Left colon (tissue), 2 donors: ENCODE measurements around the gene S1PR1. TPM values are rescaled to one million over a fixed set of nuclear protein-coding genes. Genes with fewer than 3 reads are reported as not detected.

Experiments
- ATAC-seq: fragments of 200-7000 bp; cut with Tn5 transposase; one replicate; pipeline ENCODE4 v1.9.1; 2020; ENCODE audit warnings: mild to moderate bottlenecking, moderate library complexity
- DNase-seq, 2 donors: peaks; one replicate each; pipeline ENCODE4 v3.0.0-alpha.2; 2020
- intact Hi-C, 2 donors: fragments of 100-400 bp; cut with DNase I in 1 of 2; cut with micrococcal nuclease in 1 of 2; formaldehyde crosslinking; loops; one replicate each; pipeline versions ENCODE4 v1.11.2 to v1.14.0; 2022; cut with DNase I, micrococcal nuclease
- total RNA-seq, 2 donors: library from RNA; stranded (reverse); fragmentation: NEBNext Ultra II Directional; extraction: Animal tissue kit (Norgen Biotek cat#: 25700); gene quantifications; one replicate each; pipeline ENCODE4 v1.2.1, GENCODE V29; 2021
- donor health status: DM: no; HTN: no; CAD: no.
- donor health status: DM: yes; HTN: yes; CAD: no.

Gene S1PR1
- total RNA-seq, 2 donors from 2014 or later: 7.1 to 9.6 TPM

GRCh38 chr1:101241485-101242225 lies 4.8 kb downstream of the S1PR1 start:
- intact Hi-C loops: no loop called here
- DNase-seq (no peak), ATAC-seq (no peak)

GRCh38 chr1:101242324-101243050 lies 5.7 kb downstream of the S1PR1 start:
- intact Hi-C loops: no loop called here
- DNase-seq (no peak), ATAC-seq (no peak)

- ATAC-seq: no peak
- DNase-seq: no peak
- intact Hi-C loops: no loop called here
These were observed 6.9 kb downstream of the S1PR1 start for GRCh38 chr1:101243751-101244150.

- ATAC-seq (no peak), DNase-seq (no peak)
- intact Hi-C loops: no loop called here
These were observed 8.0 kb downstream of the S1PR1 start for GRCh38 chr1:101244842-101245241.

- intact Hi-C loops: no loop called here
- DNase-seq (no peak), ATAC-seq (peak; percentile 77)
These were observed 8.6 kb downstream of the S1PR1 start for GRCh38 chr1:101245246-101245927.

GRCh38 chr1:101247404-101248287 lies 10.8 kb downstream of the S1PR1 start:
- ATAC-seq (no peak), DNase-seq (no peak)
- intact Hi-C loops: no loop called here

- intact Hi-C loops: no loop called here
- DNase-seq (no peak), ATAC-seq (no peak)
These were observed 13.4 kb downstream of the S1PR1 start for GRCh38 chr1:101250222-101250621.

- ATAC-seq: no peak
- intact Hi-C loops: no loop called here
- DNase-seq: no peak
These were observed 13.9 kb downstream of the S1PR1 start for GRCh38 chr1:101250656-101251272.

- DNase-seq: no peak
- intact Hi-C loops: no loop called here
- ATAC-seq: no peak
These were observed 14.7 kb downstream of the S1PR1 start for GRCh38 chr1:101251504-101251903.

- ATAC-seq (no peak), DNase-seq (no peak)
- intact Hi-C loops: no loop called here
These were observed 17.3 kb downstream of the S1PR1 start for GRCh38 chr1:101253976-101254674.

GRCh38 chr1:101257500-101258325 lies 20.9 kb downstream of the S1PR1 start:
- peak; percentile 56 to 80 for DNase-seq
- peak; percentile 93 for ATAC-seq
- intact Hi-C loops: no loop called here

GRCh38 chr1:101259744-101260148 lies 22.9 kb downstream of the S1PR1 start:
- DNase-seq (no peak), ATAC-seq (no peak)
- intact Hi-C loops: no loop called here

GRCh38 chr1:101260556-101261350 lies 23.9 kb downstream of the S1PR1 start:
- ATAC-seq: no peak
- no peak for DNase-seq
- intact Hi-C loops: no loop called here

- ATAC-seq (no peak), DNase-seq (no peak)
- intact Hi-C loops: no loop called here
These were observed 24.8 kb downstream of the S1PR1 start for GRCh38 chr1:101261623-101262022.

GRCh38 chr1:101262060-101262459 lies 25.2 kb downstream of the S1PR1 start:
- ATAC-seq: no peak
- intact Hi-C loops: no loop called here
- no peak for DNase-seq

GRCh38 chr1:101262630-101263348 lies 26.0 kb downstream of the S1PR1 start:
- no peak for DNase-seq
- peak; percentile 65 for ATAC-seq
- intact Hi-C loops: no loop called here
